ENCODE results near the gene REV1.

GRCh38 chr2:99388892-99389291 is 100.9 kb downstream of the REV1 start:
- no peak for TF ChIP-seq POLR2AphosphoS5 (IDR thresholded peaks at IDR 0.05; ENCODE audit: low read depth, low read length)
- TF ChIP-seq REST (IDR thresholded peaks at IDR 0.05; ENCODE audit: insufficient read depth in 1 of 2, low read depth in 2 of 2, low read length in 2 of 2) = no peak
